ENCODE results near the gene FGF14.

FGF14 gene

DNA sequence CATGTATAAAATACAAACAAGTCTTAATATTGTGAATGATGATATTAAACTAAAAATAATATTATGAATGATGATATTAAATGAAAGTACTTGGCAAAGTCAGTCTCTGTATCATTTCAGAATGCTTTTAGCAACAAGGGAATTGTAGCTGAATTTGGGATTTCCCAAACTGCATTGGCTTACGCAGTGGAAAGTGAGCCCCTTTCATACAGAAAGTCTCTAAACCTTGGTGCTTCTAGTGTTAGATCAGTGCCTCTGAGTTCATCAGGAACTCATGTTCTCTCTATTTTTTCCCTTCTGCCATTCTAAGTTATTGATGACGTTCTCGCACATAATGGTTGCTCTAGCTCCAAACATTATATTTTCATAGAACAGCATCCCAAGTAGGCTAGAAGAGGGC, 649.4 kb downstream of the FGF14 start:
- no peak for DNase-seq

DNA sequence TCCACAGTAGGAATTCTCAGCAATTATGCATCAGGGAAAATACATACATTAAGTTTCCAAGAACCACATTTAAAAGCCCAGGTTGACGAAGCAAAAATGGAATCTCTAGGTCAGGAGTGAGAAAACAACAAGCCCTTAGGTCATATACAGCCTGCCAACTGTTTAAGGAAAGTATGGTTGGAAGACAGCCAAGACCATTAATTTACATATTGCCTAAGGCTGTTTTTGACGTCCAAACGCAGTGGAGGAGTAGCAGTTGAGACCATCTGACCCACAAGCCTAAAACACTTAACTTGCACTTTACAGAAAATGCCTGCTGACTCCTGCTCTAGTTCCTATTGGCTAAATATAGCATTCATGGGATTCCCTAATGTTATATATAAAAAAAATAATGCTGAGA, 650.4 kb downstream of the FGF14 start:
- no peak for DNase-seq

- no peak for DNase-seq
Measured at GRCh38 chr13:101749584-101749983, 652.3 kb downstream of the FGF14 start.

- DNase-seq: no peak
Measured at GRCh38 chr13:101747039-101747438, 654.8 kb downstream of the FGF14 start.

DNA sequence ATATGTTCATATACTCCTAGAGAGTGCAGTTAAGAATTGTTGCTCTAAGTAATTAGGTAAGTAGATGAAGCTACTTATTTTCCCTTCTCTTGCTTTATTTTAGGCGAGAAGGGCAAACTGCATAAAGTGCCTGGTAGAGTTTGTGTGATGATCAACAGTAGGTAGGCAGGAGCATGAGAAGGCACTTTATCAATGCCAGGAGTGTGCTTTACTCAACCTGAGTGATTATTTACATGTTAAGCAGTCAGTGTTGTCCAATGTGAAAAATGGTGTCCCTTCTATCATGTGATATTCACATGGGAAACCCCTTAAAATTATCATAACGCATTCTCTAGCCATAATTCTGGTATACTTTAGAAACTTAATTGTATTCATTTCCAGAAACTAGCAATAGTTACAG, 655.3 kb downstream of the FGF14 start:
- DNase-seq: no peak

DNA sequence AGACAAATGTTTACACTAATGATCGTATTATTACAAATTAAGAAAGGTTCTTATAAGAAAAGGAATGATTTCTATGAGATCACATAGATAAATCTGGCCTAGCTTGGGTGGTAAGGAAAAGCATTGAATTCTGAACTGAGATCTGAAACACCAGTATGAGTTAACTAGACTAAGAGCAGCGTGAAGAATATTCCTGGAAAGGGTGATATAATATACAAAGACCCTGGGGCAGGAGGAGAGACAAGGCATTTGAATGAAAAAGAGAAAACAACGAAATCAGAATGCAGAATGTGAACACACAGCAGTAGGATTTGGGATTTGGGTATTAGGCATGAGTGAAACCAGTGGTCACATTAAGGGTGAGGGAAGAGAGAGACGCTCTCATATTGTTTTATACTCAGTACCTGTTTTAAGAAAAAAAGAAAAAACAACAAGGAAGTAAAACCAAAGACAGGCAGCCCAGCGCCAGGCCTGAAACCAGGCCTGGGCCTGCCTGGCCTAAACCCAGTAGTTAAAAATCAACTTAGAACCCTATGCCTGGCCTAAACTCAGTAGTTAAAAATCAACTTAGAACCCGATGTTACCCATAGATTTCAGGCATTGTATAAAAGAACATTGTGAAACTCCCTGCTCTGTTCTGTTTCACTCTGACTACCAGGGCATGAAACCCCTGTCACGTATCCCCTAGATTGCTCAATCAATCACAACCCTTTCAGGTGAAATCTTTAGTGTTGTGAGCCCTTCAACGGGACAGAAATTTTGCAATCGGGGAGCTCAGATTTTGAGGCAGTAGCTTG, 662.3 kb downstream of the FGF14 start:
- no peak for DNase-seq

DNA sequence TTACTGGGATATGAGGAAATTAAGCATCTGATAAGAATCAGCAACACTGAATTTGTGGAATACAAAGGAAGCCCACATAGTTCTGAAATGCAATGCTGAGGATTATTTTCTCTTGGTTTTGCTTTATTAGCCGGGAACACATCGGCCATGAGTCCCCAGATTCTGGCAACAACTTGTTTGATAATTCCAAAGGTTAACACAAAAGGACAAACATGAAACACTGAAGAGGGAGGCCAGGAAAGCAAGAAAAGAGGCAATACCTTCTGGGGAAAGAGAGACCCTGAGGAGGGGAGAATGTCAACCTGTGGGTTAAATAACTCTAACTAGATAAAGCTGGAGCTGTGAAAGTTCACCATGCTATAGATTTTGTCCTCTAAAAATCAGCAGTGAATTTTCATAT, 663.5 kb downstream of the FGF14 start:
- DNase-seq: no peak

DNA sequence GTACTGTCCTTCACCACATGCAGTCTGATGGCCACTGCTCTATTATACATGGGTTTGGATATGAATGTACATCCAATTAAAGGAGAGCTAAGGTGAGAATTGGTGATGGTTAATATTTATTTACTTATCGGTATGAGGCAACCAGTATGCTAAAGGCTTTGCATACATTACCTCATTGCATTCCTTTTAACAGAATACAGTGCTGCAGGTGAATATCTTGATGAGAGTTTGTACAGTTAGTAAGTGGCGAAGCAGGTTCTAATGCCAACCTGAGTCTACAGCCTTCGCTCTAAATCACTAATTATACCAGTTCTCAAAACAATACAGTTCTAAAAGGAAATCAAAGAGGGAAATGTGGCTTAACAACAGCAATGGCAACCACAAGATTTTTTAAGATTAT, 665.3 kb downstream of the FGF14 start:
- no peak for DNase-seq

- DNase-seq: no peak
Measured at GRCh38 chr13:101730420-101731000, 671.3 kb downstream of the FGF14 start.

- no peak for DNase-seq
Measured at GRCh38 chr13:101728615-101729014, 673.2 kb downstream of the FGF14 start.

DNA sequence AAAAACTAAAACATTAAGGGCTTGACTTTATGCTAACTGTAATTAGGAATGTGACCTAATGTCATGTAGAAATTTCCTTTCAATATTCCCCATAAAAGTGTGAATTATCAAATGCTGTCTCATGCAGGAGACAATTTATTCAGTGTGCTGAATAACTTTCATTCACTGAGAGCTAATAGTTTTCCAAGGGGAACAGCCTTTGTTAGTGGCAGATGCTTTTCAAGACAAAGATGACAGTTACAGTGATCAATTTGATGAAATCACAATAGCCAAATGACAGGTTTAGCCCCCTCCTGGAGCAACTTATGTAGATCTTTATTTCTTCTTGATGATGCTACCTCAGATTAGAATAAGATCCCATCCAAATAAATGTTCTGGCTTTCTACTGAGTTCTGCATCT, 673.8 kb downstream of the FGF14 start:
- no peak for DNase-seq

DNA sequence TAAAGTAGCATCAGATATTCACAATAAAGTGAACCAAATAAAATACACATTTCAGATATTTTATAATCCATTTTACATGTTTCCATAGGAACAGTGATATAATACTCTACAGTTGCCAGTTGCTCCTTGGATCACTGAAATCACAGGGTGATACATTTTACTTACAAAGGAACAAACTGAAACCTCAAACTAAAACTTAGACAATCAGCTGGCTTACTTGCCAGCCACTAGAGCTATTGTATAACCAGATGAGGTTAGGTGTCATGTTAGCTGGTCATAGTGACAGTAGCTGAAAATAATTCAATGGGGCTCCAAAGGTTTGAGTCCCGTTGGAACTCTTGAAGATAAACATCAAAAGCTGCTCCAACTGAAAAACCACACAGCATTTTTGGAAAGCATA, 674.7 kb downstream of the FGF14 start:
- no peak for DNase-seq

DNA sequence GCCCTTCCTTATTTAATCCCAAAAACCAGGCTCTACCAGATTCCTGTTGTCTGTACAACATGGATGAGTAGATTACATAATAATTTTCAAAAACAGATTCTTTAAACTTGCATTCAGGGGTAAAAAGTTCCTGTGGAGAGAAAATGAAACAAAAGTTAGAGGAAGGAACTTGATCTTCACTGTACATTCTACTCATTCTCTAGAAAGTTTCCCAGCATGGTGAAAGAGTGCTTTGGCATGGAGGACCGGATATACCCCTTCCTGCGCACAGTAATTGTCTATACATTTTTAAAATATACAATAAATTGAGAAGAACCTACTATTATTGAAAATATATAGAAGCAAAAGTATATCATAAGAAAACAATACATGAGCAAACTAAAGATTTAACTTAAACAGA, 675.2 kb downstream of the FGF14 start:
- DNase-seq: no peak

GRCh38 chr13:101718496-101718895, 683.4 kb downstream of the FGF14 start:
- no peak for DNase-seq

GRCh38 chr13:101717353-101717752, 684.5 kb downstream of the FGF14 start:
- no peak for DNase-seq

- DNase-seq: no peak
Measured at GRCh38 chr13:101714195-101714594, 687.7 kb downstream of the FGF14 start.

GRCh38 chr13:101712026-101712348, 689.9 kb downstream of the FGF14 start:
- no peak for DNase-seq

DNA sequence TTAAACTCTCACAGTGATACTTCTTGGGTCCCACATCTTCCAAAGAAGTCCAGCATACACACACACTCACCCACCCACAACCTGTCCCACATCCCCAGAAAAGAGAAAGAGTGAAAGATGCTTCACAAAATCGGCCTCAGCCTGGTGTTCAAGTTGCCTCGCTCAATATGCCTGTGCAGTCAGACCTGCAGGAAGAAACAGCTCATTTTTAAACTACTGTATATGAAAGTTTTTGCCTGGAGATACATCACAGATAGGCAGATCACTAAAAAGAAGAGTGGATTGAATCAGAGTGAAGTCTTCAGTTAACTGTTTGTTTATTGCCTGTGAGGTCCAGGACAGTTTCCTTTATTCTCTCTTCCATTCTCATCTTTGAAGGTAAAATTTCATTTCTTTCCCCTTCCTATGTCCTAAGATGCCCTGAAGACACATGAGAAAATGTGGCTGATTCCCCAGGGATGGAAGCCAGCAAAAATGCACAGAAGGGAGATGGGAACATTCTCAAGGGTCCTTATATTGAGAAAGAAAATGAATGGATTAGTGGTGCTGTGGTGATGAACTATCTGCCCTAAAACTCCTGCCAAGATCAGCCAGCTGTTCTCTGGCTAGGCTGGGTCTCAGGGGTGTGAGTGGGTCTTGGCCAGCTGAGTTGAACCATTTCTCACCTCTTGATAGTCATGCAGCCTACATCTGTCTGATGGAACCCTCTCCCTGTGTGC, 690.4 kb downstream of the FGF14 start:
- DNase-seq: no peak

GRCh38 chr13:101709952-101710351, 691.9 kb downstream of the FGF14 start:
- no peak for DNase-seq

DNA sequence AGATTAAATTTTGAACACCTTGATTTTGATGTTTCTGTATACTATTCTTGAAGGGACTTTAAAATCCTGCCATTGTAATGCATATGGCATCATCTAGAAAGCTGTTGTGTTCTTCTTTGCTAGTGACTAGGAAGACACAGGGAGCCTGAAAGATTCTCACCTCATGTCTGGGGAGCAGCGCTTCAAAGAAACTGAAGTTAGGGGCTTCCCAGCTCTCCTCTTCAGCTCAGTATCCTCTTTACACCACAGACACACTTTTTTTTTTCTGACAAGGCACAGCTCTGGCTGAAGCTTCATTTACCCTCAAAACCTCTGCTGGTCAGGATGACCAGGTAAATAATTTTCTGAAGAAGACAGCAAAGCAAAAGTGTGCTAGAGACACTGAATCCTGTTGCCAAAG, 693.7 kb downstream of the FGF14 start:
- no peak for DNase-seq

DNA sequence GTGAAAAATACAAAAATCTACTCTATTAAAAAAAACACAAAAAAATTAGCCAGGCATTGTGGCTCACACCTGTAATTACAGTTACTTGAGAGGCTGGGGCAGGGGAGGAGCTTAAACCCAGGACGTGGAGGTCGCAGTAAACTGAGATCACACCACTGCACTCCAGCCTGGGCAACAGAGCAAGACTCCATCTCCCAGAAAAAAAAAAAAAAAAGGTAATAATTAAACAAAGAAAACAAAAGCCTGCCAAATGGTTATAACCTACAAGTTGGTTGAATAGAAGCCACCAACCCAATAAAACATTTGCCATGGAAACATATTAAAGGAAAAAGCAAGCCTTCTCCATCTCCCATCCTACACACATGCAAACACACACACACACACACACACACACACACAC, 694.2 kb downstream of the FGF14 start:
- no peak for DNase-seq

DNA sequence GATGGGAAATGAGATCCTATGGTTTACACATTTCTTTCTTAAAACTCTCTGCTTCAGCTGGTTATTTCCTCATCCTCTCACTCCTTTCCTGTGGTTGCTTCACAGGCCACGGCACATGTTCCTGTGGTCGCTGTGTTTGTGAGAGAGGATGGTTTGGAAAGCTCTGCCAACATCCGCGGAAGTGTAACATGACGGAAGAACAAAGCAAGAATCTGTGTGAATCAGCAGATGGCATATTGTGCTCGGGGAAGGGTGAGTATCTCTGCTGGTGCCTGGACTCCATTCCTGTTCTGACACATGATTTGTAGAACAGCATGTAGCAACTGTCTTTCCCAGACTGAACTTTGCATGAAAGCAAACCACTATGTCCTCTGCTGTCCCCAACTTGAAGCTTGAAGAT, 695.2 kb downstream of the FGF14 start:
- no peak for DNase-seq

DNA sequence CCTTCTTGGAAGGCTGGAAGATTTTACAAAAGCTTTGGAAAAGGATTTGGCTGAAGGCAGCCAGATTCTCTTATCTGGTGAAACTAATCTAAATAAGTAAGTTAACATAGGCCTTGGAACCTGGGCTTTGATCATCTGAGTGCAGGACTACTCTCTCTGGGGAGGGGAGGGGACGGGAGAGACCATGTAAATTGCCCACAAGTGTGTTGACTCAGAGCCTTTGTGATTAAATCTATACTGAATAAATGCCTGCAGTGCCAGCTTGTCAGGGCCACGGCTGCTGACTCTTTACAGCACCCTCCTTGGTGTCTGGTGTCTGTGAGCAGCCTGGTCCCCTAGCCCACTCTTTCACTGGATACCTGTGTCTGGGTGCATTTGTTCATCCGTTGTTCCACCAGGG, 698.0 kb downstream of the FGF14 start:
- DNase-seq: no peak

GRCh38 chr13:101703081-101703480, 698.8 kb downstream of the FGF14 start:
- no peak for DNase-seq

DNA sequence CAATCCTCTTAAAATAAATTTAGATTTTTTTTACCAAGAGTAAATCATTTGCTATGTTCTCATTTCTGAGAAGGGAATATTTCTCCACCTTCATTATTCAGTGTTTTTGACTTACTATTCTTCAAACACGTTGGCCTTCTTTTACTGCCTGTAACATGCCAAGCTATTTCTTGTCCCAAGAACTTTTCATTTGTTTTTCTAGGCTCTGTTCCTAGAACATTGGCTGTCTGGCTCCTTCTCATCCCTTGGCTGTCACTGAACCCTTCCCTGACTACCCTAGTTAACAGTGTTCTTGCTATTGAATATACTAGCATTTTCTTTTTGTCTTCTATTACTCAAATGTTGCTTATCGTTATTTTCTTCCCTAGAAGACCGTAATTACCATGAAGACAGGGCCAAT, 701.2 kb downstream of the FGF14 start:
- DNase-seq: no peak
